Osteoblast (primary cell): Measurements from ENCODE around the gene AIF1L. TPM values are rescaled to one million over a fixed set of nuclear protein-coding genes. Genes with fewer than 3 reads are reported as not detected.
"Not testable (repeated sequence)": the region's sequence is repeated elsewhere in the genome, so short reads cannot be mapped to it uniquely, and the experiment has no call there.

Source experiments
- DNase-seq: peaks from one replicate; pipeline ENCODE4 v3.0.0; 2011; ENCODE audit warnings: low spot score, mixed read lengths; ENCODE audit not compliant: insufficient read length; ENCODE audit errors: missing footprints
- H2AFZ ChIP-seq: 2 replicates; pipeline ENCODE4 v1.6.0; 2011; ENCODE audit warnings: mild to moderate bottlenecking, low read length
- H3K27ac ChIP-seq: 2 replicates; pipeline ENCODE4 v1.5.1; 2011; ENCODE audit warnings: mild to moderate bottlenecking, low read depth, low read length, moderate library complexity
- H3K27me3 ChIP-seq: 2 replicates; pipeline ENCODE4 v1.6.0; 2012; ENCODE audit warnings: mild to moderate bottlenecking, control low read depth, inconsistent platforms, low read length, moderate library complexity; ENCODE audit not compliant: insufficient read depth
- H3K36me3 ChIP-seq: 2 replicates; pipeline ENCODE4 v1.5.1; 2011; ENCODE audit warnings: mild to moderate bottlenecking, low read length, control low read depth, moderate library complexity; ENCODE audit not compliant: insufficient read depth
- H3K4me1 ChIP-seq: 2 replicates; pipeline ENCODE4 v1.5.1; 2011; ENCODE audit warnings: mild to moderate bottlenecking, low read length, control low read depth, moderate library complexity; ENCODE audit not compliant: insufficient read depth
- H3K4me2 ChIP-seq: 2 replicates; pipeline ENCODE4 v1.6.0; 2011; ENCODE audit warnings: mild to moderate bottlenecking, low read length; ENCODE audit not compliant: insufficient read depth
- H3K4me3 ChIP-seq: fragments of 200-600 bp; sonication (generic); 3 replicates; pipeline ENCODE4 v1.5.1; 2012; ENCODE audit warnings: mild to moderate bottlenecking, low read length, inconsistent platforms; ENCODE audit not compliant: insufficient read depth
- H3K79me2 ChIP-seq: 2 replicates; pipeline ENCODE4 v1.6.0; 2012; ENCODE audit warnings: mild to moderate bottlenecking, low read length, control low read depth, inconsistent platforms; ENCODE audit not compliant: insufficient read depth
- H3K9me3 ChIP-seq: 2 replicates; pipeline ENCODE4 v1.5.1; 2011; ENCODE audit warnings: low read depth, low read length, control low read depth
- H4K20me1 ChIP-seq: 2 replicates; pipeline ENCODE4 v1.6.0; 2012; ENCODE audit warnings: mild to moderate bottlenecking, low read length, control low read depth; ENCODE audit not compliant: insufficient read depth
- total RNA-seq: library from RNA; depleted of rRNA; stranded (reverse); fragments of >200 nt; gene quantifications from 2 replicates; pipeline ENCODE4 v1.2.3, GENCODE V29; 2012
- TF ChIP-seq, protein P1 (sequence below): IDR thresholded peaks from 2 replicates; pipeline ENCODE4 v1.5.1; 2011; ENCODE audit warnings: mild to moderate bottlenecking, low read depth, low read length, moderate library complexity; ENCODE audit errors: extremely low read depth

The AIF1L gene
- total RNA-seq, 1 donor, result not detected

DNA sequence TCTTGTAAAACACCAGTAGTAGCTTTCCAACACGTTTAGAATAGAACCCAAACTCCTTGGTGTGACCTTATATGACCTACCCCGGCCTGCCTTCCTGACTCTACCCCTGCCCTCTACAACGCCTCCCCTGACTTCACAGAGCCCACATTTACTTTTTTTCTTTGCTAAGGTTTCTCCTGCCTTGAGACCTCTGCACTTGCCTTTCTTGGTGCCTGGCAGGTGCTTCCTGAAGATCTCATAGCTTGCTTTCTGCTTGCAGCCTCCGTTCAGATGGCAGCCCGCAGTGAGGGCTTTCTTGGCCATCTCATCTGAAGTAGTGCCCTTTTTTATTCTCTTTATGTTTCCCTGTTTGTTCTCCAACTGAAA, 53.3 kb downstream of the AIF1L start:
- no peak overlapping the region for H2AFZ ChIP-seq
- H3K27me3 ChIP-seq, result no peaks in the 10 kb centered on the region
- H3K27ac ChIP-seq, result no peak overlapping the region
- no peak overlapping the region for H3K4me2 ChIP-seq
- no peaks in the 10 kb centered on the region for H3K4me1 ChIP-seq
- H3K79me2 ChIP-seq, result peaks cover 4% of the 10 kb centered on the region
- no peak for DNase-seq
- TF ChIP-seq, protein P1, sequence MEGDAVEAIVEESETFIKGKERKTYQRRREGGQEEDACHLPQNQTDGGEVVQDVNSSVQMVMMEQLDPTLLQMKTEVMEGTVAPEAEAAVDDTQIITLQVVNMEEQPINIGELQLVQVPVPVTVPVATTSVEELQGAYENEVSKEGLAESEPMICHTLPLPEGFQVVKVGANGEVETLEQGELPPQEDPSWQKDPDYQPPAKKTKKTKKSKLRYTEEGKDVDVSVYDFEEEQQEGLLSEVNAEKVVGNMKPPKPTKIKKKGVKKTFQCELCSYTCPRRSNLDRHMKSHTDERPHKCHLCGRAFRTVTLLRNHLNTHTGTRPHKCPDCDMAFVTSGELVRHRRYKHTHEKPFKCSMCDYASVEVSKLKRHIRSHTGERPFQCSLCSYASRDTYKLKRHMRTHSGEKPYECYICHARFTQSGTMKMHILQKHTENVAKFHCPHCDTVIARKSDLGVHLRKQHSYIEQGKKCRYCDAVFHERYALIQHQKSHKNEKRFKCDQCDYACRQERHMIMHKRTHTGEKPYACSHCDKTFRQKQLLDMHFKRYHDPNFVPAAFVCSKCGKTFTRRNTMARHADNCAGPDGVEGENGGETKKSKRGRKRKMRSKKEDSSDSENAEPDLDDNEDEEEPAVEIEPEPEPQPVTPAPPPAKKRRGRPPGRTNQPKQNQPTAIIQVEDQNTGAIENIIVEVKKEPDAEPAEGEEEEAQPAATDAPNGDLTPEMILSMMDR, result no peak
- no peaks in the 10 kb centered on the region for H3K9me3 ChIP-seq
- H3K4me3 ChIP-seq, result no peak overlapping the region
- H3K36me3 ChIP-seq, result peaks cover 92% of the 10 kb centered on the region
- H4K20me1 ChIP-seq, result peaks cover 9% of the 10 kb centered on the region

DNA sequence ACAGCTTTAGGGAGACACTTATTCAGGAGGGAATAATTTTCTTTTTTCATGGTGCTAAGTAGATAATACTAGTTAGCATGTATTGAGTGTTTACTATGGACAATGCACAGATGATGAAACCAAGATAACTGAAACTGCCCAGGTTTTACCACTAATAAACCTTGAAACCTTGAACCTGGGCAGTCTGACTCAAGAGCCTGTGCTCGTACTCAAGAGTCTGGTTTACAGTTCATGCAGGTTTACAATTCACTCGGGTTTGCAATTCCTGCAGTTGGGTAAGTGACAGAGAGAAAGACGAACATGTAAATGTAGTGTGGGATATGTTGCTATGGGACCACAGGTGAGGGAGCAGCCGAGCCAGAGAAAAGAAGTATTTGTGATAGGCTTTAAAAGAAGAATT, 57.3 kb downstream of the AIF1L start:
- H3K27me3 ChIP-seq, result no peaks in the 10 kb centered on the region
- peaks cover 61% of the 10 kb centered on the region for H3K36me3 ChIP-seq
- no peak overlapping the region for H3K27ac ChIP-seq
- H3K79me2 ChIP-seq, result peaks cover 4% of the 10 kb centered on the region
- no peaks in the 10 kb centered on the region for H3K9me3 ChIP-seq
- TF ChIP-seq, protein P1, result no peak
- DNase-seq, result no peak
- no peak overlapping the region for H3K4me2 ChIP-seq
- H4K20me1 ChIP-seq, result peaks cover 9% of the 10 kb centered on the region
- no peaks in the 10 kb centered on the region for H3K4me1 ChIP-seq
- H3K4me3 ChIP-seq, result no peak overlapping the region
- H2AFZ ChIP-seq, result no peak overlapping the region

DNA sequence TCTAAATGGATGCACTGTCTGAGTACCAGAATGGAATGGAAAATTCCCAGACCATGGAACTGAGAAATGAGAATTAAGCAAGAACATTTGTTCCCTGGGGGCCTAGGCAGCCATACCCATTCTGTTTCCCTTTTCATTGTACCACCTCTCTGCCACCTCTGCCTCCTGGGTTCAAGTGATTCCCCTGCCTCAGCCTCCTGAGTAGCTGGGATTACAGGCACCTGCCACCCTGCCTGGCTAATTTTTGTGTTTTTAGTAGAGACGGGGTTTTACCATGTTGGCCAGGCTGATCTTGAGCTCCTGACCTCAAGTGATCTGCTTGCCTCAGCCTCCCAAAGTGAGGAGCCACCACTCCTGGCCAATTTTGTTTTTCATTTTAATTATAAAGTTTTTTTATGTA, 62.3 kb downstream of the AIF1L start:
- not testable (repeated sequence) for H3K79me2 ChIP-seq, DNase-seq, H4K20me1 ChIP-seq, H3K27ac ChIP-seq, H3K4me3 ChIP-seq, H3K27me3 ChIP-seq, H2AFZ ChIP-seq, H3K4me1 ChIP-seq, H3K9me3 ChIP-seq, H3K4me2 ChIP-seq
- H3K36me3 ChIP-seq, result peaks cover 45% of the 10 kb centered on the region

DNA sequence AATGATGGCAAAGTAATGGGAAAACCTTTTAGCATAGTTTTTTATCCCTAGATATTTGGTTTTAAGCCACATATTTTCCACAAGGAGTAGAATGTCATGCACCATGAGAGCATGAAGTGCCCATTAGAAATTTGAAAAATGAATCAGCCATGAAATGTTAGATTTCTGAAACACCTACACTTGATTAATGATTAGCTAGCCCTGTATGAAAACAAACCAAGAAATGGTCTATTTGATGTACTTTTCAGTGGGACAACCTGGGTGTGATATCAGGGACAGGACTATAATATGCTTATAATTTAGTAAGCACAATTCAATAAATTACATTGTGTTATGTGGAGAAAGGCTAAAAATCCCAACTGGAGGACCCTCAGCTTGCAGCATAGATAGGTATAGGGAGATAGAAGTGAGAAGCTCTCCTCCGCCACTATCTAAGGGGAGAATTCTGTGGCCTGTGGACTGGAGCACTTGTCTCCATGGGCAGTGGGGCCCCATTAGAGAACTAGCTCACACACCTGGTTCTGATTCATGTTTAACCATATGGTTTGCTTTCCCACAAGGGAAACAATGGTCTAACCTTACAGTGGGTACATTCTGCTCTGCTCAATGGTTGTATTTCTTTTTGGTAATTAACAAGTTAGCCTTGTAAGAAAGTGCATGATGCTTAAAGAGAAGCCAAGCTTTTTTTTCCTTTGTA, 64.2 kb downstream of the AIF1L start:
- TF ChIP-seq, protein P1, result no peak
- Histone ChIP-seq H3K79me2 (no peaks in the 10 kb centered on the region), H2AFZ (no peak overlapping the region), H3K4me1 (no peaks in the 10 kb centered on the region), H3K27ac (no peak overlapping the region), H3K4me2 (no peak overlapping the region), H4K20me1 (no peaks in the 10 kb centered on the region), H3K4me3 (no peak overlapping the region), H3K9me3 (no peaks in the 10 kb centered on the region), H3K36me3 (peaks cover 54% of the 10 kb centered on the region), H3K27me3 (no peaks in the 10 kb centered on the region)
- no peak for DNase-seq
